HG03571 (cell line): ENCODE results near the gene NRG2.

Experiments
- ATAC-seq: cut with Tn5 transposase; IDR thresholded peaks from one replicate; pipeline ENCODE4 v1.9.1; 2021; ENCODE audit not compliant: unreplicated experiment

Gene NRG2

GRCh38 chr5:139975306-139975705, 67.8 kb downstream of the NRG2 start:
- no peak for ATAC-seq

- no peak for ATAC-seq
Measured at GRCh38 chr5:139974661-139975060, 68.4 kb downstream of the NRG2 start.

- no peak for ATAC-seq
Measured at GRCh38 chr5:139971202-139971725, 71.8 kb downstream of the NRG2 start.

- no peak for ATAC-seq
Measured at GRCh38 chr5:139969318-139969717, 73.8 kb downstream of the NRG2 start.

GRCh38 chr5:139968547-139969261, 74.4 kb downstream of the NRG2 start:
- peak; percentile 81 for ATAC-seq

- no peak for ATAC-seq
Measured at GRCh38 chr5:139967353-139967752, 75.7 kb downstream of the NRG2 start.

GRCh38 chr5:139966856-139967255, 76.2 kb downstream of the NRG2 start:
- ATAC-seq, result no peak

GRCh38 chr5:139964994-139965565, 78.0 kb downstream of the NRG2 start:
- no peak for ATAC-seq

- no peak for ATAC-seq
Measured at GRCh38 chr5:139964266-139964993, 78.7 kb downstream of the NRG2 start.

GRCh38 chr5:139962445-139962844, 80.7 kb downstream of the NRG2 start:
- ATAC-seq, result no peak

GRCh38 chr5:139961435-139962157, 81.5 kb downstream of the NRG2 start:
- no peak for ATAC-seq

- no peak for ATAC-seq
Measured at GRCh38 chr5:139960723-139961383, 82.2 kb downstream of the NRG2 start.

- ATAC-seq, result no peak
Measured at GRCh38 chr5:139958432-139959148, 84.5 kb downstream of the NRG2 start.

GRCh38 chr5:139956342-139956741, 86.8 kb downstream of the NRG2 start:
- no peak for ATAC-seq

GRCh38 chr5:139955616-139956273, 87.4 kb downstream of the NRG2 start:
- no peak for ATAC-seq

- no peak for ATAC-seq
Measured at GRCh38 chr5:139955053-139955605, 88.0 kb downstream of the NRG2 start.

GRCh38 chr5:139954462-139954861, 88.6 kb downstream of the NRG2 start:
- ATAC-seq, result no peak

GRCh38 chr5:139954022-139954421, 89.1 kb downstream of the NRG2 start:
- ATAC-seq, result no peak

- no peak for ATAC-seq
Measured at GRCh38 chr5:139952574-139952973, 90.5 kb downstream of the NRG2 start.
